SHP77 treated with DMSO at 0.1 percent for 48 hours (cell line): ENCODE measurements around the gene SGMS1.

ENCODE experiments used
- DNase-seq: peaks from one replicate; lab custom pipeline; 2025; lab: John Stamatoyannopoulos, UW

Gene SGMS1

DNA sequence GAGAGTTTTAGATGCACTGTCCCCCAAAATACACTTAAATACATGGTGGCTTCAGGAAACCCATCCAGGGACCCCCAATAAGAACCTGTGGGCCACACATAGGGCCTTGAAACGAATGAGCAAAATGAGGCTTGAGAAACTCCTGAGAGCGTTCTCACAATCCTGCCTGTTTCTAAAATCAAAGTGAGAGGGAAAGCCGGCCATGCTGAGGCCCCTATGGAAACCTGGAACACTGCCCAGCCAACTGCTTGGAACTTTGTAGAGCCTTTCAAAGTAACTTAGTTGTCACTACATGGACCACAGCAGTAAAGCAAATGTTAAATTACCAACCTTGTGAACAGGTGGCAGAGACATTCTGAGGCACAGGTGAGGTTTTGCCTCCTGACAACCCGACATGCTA lies 13.4 kb downstream of the SGMS1 start:
- DNase-seq, result no peak

DNA sequence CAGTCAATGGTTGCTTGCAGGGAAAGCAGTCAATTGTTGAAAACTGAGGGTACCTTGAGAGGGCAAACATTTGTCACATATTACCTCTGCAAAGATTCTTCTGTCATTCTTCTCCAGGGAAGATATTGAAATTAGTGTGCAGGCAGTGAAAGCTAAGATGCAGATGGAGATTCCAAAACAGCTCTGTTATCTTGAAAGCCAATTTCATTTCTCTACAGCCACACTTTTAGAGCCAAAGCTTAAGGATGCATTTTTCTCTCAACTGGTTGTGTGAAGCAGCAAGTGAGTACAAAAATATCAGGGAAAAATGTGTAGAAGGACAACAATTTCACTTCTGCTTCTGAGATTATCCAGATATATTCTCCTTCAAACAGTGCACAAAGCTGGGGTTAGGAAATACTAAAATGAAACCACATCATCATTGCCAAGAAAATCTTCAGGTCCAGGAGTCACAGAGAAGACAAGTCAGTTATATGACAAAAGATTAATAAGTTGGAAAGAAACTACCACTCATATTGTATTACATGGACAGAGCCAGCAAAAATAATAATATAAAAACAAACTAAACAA lies 16.3 kb downstream of the SGMS1 start:
- DNase-seq, result no peak

DNA sequence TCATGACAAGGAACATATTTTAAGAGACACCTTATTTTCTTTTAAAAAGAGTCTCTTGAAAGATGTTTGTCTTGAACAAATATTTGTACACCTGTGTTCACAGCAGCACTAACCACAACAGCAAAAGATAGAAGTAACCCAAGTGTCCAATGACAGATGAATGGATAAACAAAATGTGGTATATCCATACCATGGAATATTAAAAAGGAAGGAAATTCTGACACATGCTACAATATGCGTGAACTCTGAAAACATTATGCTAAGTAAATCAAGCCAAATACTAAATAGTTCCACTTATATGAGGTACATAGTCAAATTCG lies 17.8 kb downstream of the SGMS1 start:
- peak; percentile 14 for DNase-seq

DNA sequence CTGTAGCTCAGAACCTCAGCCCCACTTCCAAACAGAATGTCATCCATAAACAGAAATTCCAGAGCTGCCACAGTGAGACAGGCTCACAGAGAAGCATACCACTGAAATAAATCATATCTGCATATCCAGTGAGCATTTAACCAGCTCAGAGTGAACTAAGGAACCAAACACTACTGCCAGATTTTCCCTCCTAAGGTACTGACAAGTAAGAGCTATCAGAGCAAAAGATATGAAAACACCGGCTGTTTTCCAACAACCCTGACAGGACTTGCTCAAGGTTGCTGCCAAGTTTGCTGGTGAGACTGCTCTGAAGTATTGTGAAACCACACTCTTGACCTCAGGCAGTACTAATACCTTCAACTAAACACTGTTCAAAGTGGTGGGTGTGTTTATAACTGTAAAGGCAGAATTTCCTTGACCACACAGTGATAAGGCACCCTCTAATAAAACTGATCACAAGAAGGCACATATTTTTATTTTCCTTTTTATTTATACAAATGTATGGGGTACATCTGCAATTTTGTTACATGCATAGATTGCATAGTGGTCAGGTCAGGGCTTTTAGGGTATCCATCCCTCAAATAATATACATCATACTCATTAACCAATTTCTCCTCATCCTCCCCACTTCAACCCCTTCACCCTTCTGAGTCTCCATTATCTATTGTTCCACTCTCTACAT lies 18.3 kb downstream of the SGMS1 start:
- no peak for DNase-seq

DNA sequence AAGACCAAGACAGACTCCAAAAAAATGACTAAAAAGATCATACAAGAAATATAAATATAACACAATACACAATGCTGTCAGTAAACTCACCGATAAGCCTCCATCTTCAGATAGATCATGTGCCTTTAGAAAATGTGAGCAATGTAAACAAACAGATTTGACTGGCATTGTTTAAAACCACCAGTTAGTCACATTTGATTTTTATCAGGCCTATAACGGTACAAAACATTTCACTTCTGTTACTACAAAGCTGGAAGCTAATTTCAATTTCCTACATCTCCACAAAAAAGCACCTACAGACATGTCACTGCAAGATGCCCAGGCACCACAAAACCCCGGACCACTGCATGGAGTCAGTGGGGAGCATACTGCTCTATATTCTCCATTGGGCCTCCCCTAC lies 18.9 kb downstream of the SGMS1 start:
- no peak for DNase-seq

DNA sequence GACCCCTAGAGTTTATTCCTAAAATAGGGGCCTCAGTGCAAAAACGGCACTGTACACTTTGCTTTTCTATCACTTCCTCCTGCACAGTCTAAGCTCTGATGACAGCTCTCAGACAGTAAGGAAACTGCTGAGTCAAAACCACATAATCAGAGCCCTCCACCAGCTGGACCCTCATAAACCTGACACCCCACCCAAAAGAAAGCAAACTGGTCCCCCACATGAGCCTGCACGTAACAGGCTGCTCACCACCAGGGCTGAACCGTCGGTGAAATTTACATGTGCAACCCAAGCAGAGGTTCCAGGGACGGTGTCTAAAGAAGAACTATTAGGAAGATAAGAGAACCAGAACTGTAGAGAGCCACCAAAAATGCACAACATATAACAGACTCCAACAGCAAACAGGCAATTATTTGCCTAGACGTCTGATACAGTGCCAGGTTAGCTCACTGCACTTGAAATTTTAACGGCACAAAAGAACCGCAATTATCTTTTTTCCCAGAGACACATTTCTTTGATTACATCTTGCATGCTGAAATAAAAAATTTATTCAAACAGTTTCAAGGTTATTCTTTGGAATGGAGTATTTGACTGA lies 19.6 kb downstream of the SGMS1 start:
- no peak for DNase-seq

DNA sequence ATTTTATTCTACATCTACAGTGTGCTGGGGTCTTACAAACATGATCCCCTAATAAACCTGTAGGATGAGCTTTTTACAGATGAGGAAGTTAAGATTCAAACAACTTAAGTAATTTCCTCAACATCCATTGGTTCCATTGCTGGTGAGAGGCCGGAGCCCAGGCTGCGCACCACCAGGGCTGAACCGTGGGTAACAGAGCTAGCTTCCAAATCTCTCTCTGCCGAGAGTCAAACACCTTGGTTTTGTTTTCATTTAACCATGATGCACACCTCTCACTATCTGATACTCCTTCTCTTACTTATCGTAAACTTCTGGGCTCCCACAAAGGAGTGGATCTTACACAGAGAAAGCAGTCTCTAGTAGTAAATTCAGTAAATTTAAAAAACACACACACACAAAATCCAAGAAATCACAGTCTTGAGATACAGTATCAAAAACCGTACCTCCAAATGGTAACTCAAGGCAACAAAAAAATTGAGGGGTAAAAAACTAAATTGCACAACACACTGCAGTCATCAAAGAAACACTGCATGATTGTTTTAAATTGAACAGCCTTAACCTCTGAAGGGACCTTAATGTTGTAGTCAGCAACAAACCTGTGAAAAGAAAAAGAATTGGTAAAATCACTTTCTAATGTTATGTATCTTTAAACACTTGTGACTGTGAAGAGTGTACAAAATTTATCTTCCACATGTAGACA lies 20.5 kb downstream of the SGMS1 start:
- no peak for DNase-seq

DNA sequence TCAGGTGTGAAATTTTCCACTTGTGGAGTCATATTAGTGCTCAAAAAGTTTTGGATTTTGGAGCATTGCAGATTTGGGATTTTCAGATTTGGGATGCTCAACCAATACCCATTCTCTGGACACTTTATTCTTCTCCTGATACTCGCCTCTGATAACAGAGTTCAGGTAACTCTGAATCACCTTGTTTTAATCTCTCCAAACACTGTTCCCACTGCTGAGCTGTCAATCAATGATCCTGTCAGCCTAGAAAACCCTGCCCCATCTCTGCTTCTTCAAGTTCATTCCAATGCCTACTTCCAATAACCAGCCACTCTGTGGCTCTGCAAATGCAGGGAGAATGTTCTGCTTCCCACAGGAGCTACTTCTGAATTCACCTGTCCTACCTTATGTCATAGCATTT lies 21.8 kb downstream of the SGMS1 start:
- DNase-seq, result no peak

DNA sequence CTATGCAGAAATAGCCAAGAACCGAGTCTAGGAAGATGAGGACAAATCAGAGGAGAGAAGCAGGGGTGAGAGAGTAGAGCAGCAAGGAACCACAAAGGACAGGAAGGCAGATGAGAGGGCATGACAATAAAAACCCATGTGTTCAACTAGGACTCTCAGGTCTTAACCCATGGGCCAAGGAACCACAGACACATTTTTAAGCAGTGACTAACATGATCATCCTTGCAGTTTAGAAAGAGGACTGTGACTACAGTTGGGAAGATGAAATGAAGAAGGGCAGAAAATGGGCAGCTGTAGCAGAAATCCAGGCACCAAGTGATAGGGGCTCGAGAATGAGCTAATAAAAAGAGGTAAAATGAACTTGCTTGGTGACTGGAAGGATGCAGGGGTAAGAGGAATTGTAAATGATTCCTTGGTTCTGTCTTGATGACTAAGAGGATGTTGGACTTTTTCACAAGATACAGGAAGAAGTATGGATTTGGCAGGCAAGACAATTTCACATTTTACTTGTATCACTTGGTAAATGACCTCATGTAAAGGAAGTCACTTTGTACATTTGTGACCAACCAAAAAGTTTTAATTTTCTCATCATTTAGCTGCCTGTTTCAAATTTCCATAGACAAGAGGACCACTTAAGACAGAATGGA lies 22.8 kb downstream of the SGMS1 start:
- no peak for DNase-seq

DNA sequence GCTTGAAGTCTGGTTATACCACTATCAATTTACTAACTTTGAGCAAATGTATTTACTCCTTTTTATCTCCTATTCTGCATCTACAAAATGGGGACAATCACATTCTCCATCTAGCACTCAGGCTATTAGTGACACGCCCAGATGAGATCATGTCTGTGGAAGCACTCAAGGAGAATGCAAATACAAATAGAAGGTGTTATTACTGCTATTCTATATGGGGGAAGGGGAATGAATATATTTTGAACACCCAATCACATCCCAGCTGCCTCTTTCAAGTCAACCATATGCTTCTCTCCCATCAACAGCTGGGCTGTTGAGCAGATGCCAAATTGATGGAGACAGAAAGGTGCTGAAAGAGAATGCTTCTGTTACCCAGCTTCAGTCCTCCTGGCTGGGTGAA lies 23.5 kb downstream of the SGMS1 start:
- peak; percentile 35 for DNase-seq

DNA sequence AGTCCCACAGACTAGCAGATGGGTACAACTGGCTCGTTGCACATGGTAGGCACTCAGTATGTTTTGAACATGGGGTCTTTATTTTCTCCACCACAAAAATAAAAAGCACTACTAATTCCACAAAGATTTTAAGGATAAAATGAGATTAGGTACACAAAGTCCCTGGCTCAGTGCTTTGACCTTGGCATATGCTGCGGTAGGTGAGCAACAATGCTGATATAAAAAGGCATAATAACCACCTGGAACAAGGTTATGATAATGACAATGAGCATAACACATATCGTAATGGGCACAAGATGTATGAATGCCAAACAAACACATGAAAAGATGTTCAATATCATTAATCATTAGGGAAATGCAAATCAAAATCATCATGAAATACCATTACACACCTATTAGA lies 26.9 kb downstream of the SGMS1 start:
- no peak for DNase-seq

DNA sequence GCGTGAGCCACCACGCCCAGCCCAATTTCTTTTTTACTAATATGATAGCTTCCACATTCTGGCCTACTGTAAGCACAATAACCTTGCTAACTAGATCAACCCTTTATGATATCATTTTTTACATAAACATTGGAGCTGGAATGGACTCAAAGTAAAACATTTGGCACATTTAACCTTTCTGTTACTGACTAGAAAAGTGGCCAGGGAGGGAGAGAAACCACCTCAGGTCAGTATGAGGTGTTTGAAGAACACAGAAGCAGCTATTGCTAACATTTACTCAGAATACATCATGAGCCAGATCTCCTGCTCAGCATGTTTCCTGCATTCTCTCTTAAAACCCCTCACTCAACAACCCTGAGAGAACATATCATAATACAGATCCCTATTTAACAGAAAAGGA lies 27.3 kb downstream of the SGMS1 start:
- no peak for DNase-seq

DNA sequence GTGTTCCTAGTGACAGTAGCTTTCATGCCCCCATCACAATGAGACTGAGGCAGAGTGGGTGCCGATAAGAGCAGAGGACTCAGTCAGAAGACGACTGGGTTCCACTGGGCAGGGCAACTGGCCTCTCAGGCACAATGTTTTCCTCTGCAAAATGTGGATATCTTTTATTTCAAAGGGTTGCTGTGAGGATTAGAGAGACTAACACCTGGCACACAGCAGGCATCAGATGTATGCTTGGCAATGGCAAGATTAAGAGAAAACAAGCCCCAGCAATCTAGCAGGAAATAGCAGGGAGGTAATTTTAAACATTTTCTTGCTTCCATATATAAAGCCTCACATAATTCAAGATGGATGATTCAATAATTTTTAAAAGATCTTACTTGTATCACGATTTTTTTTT lies 28.0 kb downstream of the SGMS1 start:
- DNase-seq, result no peak

DNA sequence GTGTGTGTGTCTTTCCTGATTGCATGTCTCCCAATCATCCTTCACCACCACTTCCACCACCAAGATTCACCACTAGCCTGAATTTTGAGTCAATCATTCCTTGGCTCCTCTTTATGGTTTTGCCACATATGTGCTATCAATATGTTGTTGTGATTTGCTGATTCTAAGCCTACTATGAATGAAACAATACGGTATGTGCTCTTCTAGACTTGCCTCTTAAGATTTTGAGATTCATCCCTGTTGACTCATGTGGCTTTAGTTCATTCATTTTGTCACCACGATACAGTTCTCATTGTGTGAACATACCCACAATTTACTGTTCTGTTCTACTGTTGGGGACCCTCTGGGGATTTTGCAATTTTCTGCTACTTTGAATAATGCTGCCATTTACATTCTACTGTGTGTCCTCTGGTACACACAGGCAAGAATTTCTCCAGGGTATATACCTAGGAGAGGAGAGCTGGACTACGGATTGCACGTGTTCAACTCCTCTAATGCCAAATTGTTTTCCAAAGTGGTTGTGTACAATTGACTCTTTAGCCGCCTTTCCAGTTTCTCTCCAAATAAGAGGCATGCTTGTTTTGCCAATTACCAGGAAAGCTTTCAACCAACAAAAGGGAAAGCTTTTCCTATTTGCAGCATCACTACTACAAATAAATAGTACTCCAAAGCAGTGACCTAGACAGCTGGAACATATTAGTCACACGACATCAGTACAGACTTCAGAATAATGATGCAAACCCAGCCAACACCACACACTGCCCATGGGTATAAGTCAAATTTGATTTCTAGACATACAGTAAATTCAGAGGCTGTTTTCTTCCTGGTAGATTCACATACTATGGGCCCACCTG lies 30.0 kb downstream of the SGMS1 start:
- no peak for DNase-seq

DNA sequence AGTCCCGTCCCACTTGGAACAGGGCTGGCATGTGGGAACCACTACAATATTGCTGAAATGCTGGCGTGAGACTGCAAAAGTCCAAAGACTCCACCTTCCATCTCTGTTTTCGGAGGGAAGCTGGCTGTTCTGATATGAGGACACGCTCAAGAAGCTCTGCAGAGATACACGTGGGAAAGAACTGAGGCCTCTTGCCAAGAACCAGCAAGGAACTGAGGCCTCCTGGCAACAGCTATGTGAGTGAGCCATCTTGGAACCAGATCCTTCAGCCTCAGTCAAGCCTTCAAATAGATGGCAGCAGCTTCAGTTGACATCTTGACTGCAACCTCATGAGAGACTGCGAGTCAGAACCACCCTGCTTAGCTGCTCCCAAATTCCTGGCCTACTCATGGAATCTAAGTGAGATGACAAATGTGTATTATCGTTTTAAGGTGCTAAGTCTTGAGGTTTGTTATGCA lies 30.8 kb downstream of the SGMS1 start:
- DNase-seq, result no peak

DNA sequence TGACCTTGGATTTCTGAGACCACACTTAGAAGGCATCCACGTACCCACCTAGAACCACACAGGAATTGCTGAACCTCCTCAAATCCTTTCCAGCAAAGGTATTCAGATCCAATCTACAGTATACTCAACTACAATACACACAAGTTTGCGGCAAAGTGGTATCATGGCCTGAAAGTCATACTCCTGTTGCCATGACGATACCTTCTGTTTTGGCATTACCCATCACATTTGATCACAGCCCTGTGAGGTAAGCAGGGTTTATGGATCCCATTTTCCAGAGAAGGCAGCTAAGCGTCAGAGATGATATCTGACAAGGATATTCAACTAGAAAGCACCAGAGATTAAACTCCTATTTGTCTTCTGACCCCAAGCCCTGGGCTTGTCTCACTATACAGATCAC lies 32.8 kb downstream of the SGMS1 start:
- DNase-seq, result no peak

DNA sequence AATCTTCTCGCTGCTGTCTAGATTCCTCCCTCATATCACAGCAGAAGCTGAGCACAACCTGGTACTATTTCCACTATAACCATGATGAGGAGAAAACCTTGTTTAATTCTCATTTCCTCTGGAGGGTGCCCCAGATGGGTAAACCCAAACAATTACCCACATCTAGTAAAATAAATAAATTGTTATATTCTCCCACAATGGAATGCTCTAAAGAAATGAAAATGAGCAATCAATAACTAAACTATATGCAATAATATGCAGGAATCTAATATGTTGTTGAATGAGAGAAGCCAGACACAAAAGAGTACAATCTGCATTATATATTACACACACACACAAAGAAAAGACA lies 37.0 kb downstream of the SGMS1 start:
- DNase-seq, result no peak

DNA sequence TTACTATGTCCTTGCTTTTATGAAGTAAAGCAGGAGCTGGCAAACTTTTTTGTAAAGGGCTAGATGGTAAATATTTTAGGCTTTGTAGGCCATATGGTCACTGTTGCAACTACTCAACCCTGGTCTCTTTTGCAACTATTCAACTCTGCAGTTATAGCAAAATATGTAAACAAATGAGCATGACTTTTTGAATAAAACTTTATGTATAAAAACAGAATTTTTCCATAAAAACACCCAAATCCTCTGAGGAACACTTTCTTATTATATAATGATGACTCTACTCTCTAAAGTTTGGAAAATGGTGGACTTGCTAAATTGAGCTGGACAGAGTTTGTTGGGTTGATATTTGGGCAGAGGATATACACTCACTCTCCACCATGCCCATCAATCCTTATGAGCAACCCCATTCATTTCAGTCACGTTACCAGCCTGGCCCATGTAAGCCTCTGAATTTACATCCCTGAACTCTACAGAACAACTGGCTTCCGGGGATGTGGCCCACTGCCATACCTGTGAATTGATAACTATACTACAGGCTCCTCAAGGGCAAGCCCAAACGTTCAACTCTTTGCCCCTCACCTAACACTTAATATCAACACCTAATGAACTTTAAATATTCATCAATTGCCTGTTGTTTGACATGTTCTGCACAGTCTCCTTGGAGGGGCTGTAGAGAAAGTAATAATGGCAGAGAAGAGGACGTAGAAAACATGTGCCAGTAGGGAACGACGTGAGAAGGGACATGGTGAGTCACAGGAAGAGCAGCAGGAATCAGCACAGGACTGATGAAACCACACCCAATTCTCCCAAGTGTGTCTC lies 37.6 kb downstream of the SGMS1 start:
- DNase-seq, result no peak

DNA sequence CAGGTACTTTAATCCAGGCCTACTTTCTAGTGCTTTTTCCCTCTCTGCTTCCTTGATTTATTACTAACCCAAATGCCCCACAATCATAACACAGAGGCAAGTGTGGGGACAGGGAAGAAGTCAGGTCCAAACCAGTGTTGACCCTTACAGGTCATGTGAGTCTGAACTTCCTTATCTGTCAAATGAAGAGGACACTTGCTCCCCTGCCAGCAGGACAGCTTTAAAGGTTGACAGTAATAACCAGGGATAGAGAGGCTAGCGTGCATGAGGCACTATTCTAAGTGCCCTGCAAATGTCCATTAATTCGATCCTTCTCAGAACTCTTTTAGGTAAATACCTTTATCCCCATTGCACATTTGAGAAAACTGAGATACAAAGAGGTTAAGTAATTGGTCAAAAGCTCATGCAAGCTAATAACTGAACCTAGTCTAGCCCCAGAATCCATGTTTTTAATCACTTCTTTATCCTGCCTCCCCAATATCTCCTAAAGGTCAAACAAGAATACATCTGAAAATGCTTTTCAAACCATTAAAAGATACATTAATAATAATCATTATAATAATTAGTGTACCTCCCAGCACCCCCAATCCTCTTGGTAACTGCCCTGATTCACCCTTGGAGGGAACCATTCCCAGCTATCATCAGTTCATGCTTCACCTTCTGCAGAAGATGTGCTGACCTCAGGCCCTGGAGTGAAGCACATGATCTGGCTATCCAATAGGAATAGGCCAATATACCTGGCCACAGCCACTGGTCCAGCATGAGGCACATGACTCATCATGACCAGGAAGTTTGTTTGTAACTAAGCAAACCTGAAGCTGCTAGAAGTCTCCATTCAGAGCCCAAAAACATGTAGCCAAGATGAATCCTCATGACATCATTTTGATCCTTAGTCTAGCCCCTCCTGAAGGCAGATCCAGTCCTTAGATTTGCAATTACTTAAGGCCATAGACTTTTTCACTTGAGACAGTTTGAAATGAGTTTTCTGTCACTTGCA lies 40.7 kb downstream of the SGMS1 start:
- DNase-seq, result no peak

DNA sequence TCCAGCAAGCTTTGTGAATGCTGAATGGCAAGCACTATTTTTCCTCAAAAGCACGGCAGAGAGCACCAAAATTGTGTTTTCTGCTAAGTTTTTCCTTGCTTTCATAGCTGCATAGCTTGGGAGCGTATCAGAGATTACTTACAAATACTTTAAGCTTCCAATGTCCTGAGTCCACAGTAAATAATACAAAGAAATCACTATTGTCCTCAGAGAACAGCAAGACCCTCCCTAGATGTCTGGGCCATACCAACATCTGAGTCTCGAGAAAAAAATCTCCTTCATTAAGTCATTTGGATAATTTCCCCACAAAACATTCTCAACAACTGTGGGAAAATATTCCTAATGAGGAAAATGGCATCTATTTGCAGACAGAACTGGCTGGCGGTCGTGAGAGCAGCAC lies 41.7 kb downstream of the SGMS1 start:
- DNase-seq, result no peak
